ENCODE measurements around the gene CD300E.

GRCh38 chr17:74646231-74646630 lies 22.7 kb upstream of the CD300E start:
- TF ChIP-seq, protein P1, sequence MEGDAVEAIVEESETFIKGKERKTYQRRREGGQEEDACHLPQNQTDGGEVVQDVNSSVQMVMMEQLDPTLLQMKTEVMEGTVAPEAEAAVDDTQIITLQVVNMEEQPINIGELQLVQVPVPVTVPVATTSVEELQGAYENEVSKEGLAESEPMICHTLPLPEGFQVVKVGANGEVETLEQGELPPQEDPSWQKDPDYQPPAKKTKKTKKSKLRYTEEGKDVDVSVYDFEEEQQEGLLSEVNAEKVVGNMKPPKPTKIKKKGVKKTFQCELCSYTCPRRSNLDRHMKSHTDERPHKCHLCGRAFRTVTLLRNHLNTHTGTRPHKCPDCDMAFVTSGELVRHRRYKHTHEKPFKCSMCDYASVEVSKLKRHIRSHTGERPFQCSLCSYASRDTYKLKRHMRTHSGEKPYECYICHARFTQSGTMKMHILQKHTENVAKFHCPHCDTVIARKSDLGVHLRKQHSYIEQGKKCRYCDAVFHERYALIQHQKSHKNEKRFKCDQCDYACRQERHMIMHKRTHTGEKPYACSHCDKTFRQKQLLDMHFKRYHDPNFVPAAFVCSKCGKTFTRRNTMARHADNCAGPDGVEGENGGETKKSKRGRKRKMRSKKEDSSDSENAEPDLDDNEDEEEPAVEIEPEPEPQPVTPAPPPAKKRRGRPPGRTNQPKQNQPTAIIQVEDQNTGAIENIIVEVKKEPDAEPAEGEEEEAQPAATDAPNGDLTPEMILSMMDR (conservative IDR thresholded peaks at IDR 0.05; ENCODE audit: low read depth, low read length) = 0 out of 2 replicates have a peak, but pooled peaks have one; percentile 4
- TF ChIP-seq RFX5 (IDR thresholded peaks at IDR 0.05; ENCODE audit: low read depth, low read length) = no peak
- TF ChIP-seq RAD21 (IDR thresholded peaks at IDR 0.05; ENCODE audit: low read length) = no peak
- no peak for TF ChIP-seq NFE2L2 (IDR thresholded peaks at IDR 0.05; ENCODE audit: low read depth, low read length)
- TF ChIP-seq POLR2A (IDR thresholded peaks at IDR 0.05; ENCODE audit: low read depth, low read length) = no peak
- no peak for TF ChIP-seq MAZ (IDR thresholded peaks at IDR 0.05; ENCODE audit: borderline replicate concordance, low read depth, low read length)
- TF ChIP-seq MAFK (IDR thresholded peaks at IDR 0.05; ENCODE audit: low read depth, low read length) = no peak
- TF ChIP-seq BHLHE40 (IDR thresholded peaks at IDR 0.05; ENCODE audit: low read depth, low read length) = no peak
- TF ChIP-seq CEBPB (IDR thresholded peaks at IDR 0.05; ENCODE audit: low read depth, low read length) = no peak
- no peak for TF ChIP-seq SMC3 (IDR thresholded peaks at IDR 0.05; ENCODE audit: low read depth, low read length)
- TF ChIP-seq USF2 (IDR thresholded peaks at IDR 0.05; ENCODE audit: low read depth, low read length) = no peak
- TF ChIP-seq MXI1 (IDR thresholded peaks at IDR 0.05; ENCODE audit: borderline replicate concordance, low read depth, low read length) = no peak
- TF ChIP-seq, protein P2, sequence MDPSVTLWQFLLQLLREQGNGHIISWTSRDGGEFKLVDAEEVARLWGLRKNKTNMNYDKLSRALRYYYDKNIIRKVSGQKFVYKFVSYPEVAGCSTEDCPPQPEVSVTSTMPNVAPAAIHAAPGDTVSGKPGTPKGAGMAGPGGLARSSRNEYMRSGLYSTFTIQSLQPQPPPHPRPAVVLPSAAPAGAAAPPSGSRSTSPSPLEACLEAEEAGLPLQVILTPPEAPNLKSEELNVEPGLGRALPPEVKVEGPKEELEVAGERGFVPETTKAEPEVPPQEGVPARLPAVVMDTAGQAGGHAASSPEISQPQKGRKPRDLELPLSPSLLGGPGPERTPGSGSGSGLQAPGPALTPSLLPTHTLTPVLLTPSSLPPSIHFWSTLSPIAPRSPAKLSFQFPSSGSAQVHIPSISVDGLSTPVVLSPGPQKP (IDR thresholded peaks at IDR 0.05; ENCODE audit: borderline replicate concordance, low read depth, low read length) = no peak
- TF ChIP-seq CHD1 (IDR thresholded peaks at IDR 0.05; ENCODE audit: low read depth, low read length) = no peak
